Stimulated activated CD4-positive, alpha-beta T cell treated with anti-CD3 and anti-CD28 coated beads, Interleukin-1b, Interleukin-23, amount 100 ng/mL, for 48 hours (primary cell): ENCODE measurements around the gene FOXD4L5.
"Not testable (repeated sequence)": the region's sequence is repeated elsewhere in the genome, so short reads cannot be mapped to it uniquely, and the experiment has no call there.

ENCODE experiments used
- DNase-seq: peaks from one replicate; pipeline ENCODE4 v3.0.0-alpha.2; 2020

The FOXD4L5 gene

GRCh38 chr9:65285109-65285508 lies at the start of gene FOXD4L5:
Gene FOXD4L5, minus strand, starts transcription at chr9:65285209. Its CDS starts 832 bp downstream, at chr9:65284377.
- not testable (repeated sequence) for DNase-seq

- DNase-seq = peak; percentile 0
These were observed 1.1 kb downstream of the FOXD4L5 start for GRCh38 chr9:65283943-65284342.

GRCh38 chr9:65282976-65283375 lies 2.0 kb downstream of the FOXD4L5 start:
- DNase-seq = not testable (repeated sequence)
